Measurements from ENCODE around the gene PTX3.

The PTX3 gene

GRCh38 chr3:157479464-157480243, 43.0 kb downstream of the PTX3 start:
- Histone ChIP-seq H3K79me2 (ENCODE audit: insufficient read depth, low read length) (no peaks in the 10 kb centered on the region), H3K27me3 (ENCODE audit: low read length) (no peaks in the 10 kb centered on the region), H3K27ac (ENCODE audit: low read depth, low read length) (no peak overlapping the region), H3K9ac (ENCODE audit: low read length) (no peak overlapping the region), H3F3A (ENCODE audit: insufficient read depth) (no peaks in the 10 kb centered on the region), H4K20me1 (ENCODE audit: low read depth, low read length) (no peaks in the 10 kb centered on the region), H3K36me3 (ENCODE audit: low read length) (no peaks in the 10 kb centered on the region), H3K9me3 (ENCODE audit: insufficient read depth, low read length) (no peaks in the 10 kb centered on the region), H2AFZ (ENCODE audit: low read depth, low read length, severe bottlenecking) (no peak overlapping the region), H3K4me3 (ENCODE audit: insufficient read depth, low read length, poor library complexity, severe bottlenecking) (no peak overlapping the region), H3K9me2 (replicated peaks; ENCODE audit: insufficient read depth, low read length) (no peaks in the 10 kb centered on the region), H3K4me2 (ENCODE audit: low read depth, low read length, poor library complexity, severe bottlenecking) (no peak overlapping the region)
- no peak for TF ChIP-seq CTCF (IDR thresholded peaks at IDR 0.05; ENCODE audit: insufficient read depth, low read length, poor library complexity, severe bottlenecking)

- Histone ChIP-seq H3K36me3 (ENCODE audit: low read length) (no peaks in the 10 kb centered on the region), H2AFZ (ENCODE audit: low read depth, low read length, severe bottlenecking) (no peak overlapping the region), H3K9me2 (replicated peaks; ENCODE audit: insufficient read depth, low read length) (no peaks in the 10 kb centered on the region), H3K4me2 (ENCODE audit: low read depth, low read length, poor library complexity, severe bottlenecking) (no peak overlapping the region), H3K9ac (ENCODE audit: low read length) (no peak overlapping the region), H3K79me2 (ENCODE audit: insufficient read depth, low read length) (no peaks in the 10 kb centered on the region), H3K27ac (ENCODE audit: low read depth, low read length) (no peak overlapping the region), H3K27me3 (ENCODE audit: low read length) (no peaks in the 10 kb centered on the region), H3K4me3 (ENCODE audit: insufficient read depth, low read length, poor library complexity, severe bottlenecking) (no peak overlapping the region), H3F3A (ENCODE audit: insufficient read depth) (no peaks in the 10 kb centered on the region), H3K9me3 (ENCODE audit: insufficient read depth, low read length) (no peaks in the 10 kb centered on the region), H4K20me1 (ENCODE audit: low read depth, low read length) (no peaks in the 10 kb centered on the region)
- TF ChIP-seq EZH2phosphoT487 (conservative IDR thresholded peaks at IDR 0.05; ENCODE audit: low read length) (no peak), CTCF (IDR thresholded peaks at IDR 0.05; ENCODE audit: insufficient read depth, low read length, poor library complexity, severe bottlenecking) (no peak)
Observed at GRCh38 chr3:157487339-157487738, 50.7 kb downstream of the PTX3 start.

GRCh38 chr3:157488144-157488543, 51.5 kb downstream of the PTX3 start:
- no peaks in the 10 kb centered on the region for H4K20me1 ChIP-seq (ENCODE audit: low read depth, low read length)
- no peak for TF ChIP-seq EZH2phosphoT487 (conservative IDR thresholded peaks at IDR 0.05; ENCODE audit: low read length)
- H3K27ac ChIP-seq (ENCODE audit: low read depth, low read length) = no peak overlapping the region
- H3K36me3 ChIP-seq (ENCODE audit: low read length) = no peaks in the 10 kb centered on the region
- no peaks in the 10 kb centered on the region for H3K79me2 ChIP-seq (ENCODE audit: insufficient read depth, low read length)
- H3K9me3 ChIP-seq (ENCODE audit: insufficient read depth, low read length) = no peaks in the 10 kb centered on the region
- H3K9ac ChIP-seq (ENCODE audit: low read length) = no peak overlapping the region
- H3K4me3 ChIP-seq (ENCODE audit: insufficient read depth, low read length, poor library complexity, severe bottlenecking) = no peak overlapping the region
- no peaks in the 10 kb centered on the region for H3K27me3 ChIP-seq (ENCODE audit: low read length)
- no peaks in the 10 kb centered on the region for H3K9me2 ChIP-seq (replicated peaks; ENCODE audit: insufficient read depth, low read length)
- H3K4me2 ChIP-seq (ENCODE audit: low read depth, low read length, poor library complexity, severe bottlenecking) = no peak overlapping the region
- H2AFZ ChIP-seq (ENCODE audit: low read depth, low read length, severe bottlenecking) = no peak overlapping the region
- no peaks in the 10 kb centered on the region for H3F3A ChIP-seq (ENCODE audit: insufficient read depth)

- no peaks in the 10 kb centered on the region for H3K79me2 ChIP-seq (ENCODE audit: insufficient read depth, low read length)
Observed at GRCh38 chr3:157491136-157491535, 54.5 kb downstream of the PTX3 start.

More at GRCh38 chr3:157491136-157491535, 54.5 kb downstream of the PTX3 start:
- no peaks in the 10 kb centered on the region for H3K36me3 ChIP-seq (ENCODE audit: low read length)
- no peak overlapping the region for H3K4me2 ChIP-seq (ENCODE audit: low read depth, low read length, poor library complexity, severe bottlenecking)
- no peak overlapping the region for H3K4me3 ChIP-seq (ENCODE audit: insufficient read depth, low read length, poor library complexity, severe bottlenecking)
- no peaks in the 10 kb centered on the region for H3K9me2 ChIP-seq (replicated peaks; ENCODE audit: insufficient read depth, low read length)
- H3K27me3 ChIP-seq (ENCODE audit: low read length) = no peaks in the 10 kb centered on the region
- H3K27ac ChIP-seq (ENCODE audit: low read depth, low read length) = no peak overlapping the region
- no peaks in the 10 kb centered on the region for H3K9me3 ChIP-seq (ENCODE audit: insufficient read depth, low read length)
- TF ChIP-seq EZH2phosphoT487 (conservative IDR thresholded peaks at IDR 0.05; ENCODE audit: low read length) = no peak
- TF ChIP-seq CTCF (IDR thresholded peaks at IDR 0.05; ENCODE audit: insufficient read depth, low read length, poor library complexity, severe bottlenecking) = no peak
- H4K20me1 ChIP-seq (ENCODE audit: low read depth, low read length) = no peaks in the 10 kb centered on the region
- H2AFZ ChIP-seq (ENCODE audit: low read depth, low read length, severe bottlenecking) = no peak overlapping the region
- H3F3A ChIP-seq (ENCODE audit: insufficient read depth) = no peaks in the 10 kb centered on the region
- no peak overlapping the region for H3K9ac ChIP-seq (ENCODE audit: low read length)

Data from SU-DHL-6 (cell line).